ENCODE results near the gene NAT8L. TPM values are rescaled to one million over a fixed set of nuclear protein-coding genes. Genes with fewer than 3 reads are reported as not detected.

Gene NAT8L
- total and polyA plus RNA-seq, 2 of the 13 experiments (the other 11 are each of a cell fraction or from before 2014, with no cell fraction given): 2.2 to 3.3 TPM

DNA sequence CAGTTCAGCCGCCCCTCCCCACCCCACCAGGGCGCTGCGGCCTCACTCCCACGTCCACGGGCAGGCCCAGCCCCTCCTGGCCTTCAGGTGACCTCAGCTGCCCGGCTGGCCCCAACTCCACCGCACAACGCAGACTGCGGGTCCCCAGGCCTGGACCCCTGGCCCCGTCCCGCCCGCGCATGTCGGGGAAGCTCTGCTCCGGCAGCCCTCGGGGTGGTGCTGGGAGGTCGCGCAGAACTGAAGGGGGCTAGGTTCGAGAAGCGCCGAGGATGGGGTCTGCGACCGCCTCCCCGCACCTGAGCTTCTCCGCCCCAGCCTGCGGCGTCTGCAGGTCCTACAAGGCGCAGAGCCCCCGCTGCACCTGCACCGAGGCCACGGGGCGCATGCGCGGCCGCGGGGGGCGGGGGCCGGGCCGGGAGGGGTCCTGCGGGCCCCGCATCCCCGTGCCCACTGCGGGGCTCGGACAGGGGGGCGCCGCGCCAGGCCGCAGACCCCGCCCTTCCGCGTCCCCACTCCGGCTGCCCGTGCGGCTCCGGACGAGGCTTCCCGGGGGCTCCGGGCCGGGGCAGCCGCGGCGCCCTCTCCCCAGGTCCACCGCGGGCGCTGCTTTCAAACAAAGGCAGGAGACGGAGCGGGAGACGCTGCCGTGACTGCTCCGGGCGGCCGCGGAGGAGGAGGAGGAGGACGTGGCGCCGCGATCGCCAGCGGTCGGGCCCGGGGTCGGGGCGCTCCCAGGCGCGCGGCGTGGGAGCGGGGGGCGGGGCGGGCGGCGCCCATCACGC, 672 bp upstream of the NAT8L start (continued):
- TF ChIP-seq, protein P1, sequence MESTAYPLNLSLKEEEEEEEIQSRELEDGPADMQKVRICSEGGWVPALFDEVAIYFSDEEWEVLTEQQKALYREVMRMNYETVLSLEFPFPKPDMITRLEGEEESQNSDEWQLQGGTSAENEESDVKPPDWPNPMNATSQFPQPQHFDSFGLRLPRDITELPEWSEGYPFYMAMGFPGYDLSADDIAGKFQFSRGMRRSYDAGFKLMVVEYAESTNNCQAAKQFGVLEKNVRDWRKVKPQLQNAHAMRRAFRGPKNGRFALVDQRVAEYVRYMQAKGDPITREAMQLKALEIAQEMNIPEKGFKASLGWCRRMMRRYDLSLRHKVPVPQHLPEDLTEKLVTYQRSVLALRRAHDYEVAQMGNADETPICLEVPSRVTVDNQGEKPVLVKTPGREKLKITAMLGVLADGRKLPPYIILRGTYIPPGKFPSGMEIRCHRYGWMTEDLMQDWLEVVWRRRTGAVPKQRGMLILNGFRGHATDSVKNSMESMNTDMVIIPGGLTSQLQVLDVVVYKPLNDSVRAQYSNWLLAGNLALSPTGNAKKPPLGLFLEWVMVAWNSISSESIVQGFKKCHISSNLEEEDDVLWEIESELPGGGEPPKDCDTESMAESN (CRISPR knock-in tag; conservative IDR thresholded peaks at IDR 0.05): 0 out of 2 replicates have a peak, but pooled peaks have one; percentile 16
- TF ChIP-seq PHF8 (CRISPR knock-in tag; IDR thresholded peaks at IDR 0.05) (peak; percentile 34; the same call in 1 of the 2 replicates), MIXL1 (CRISPR knock-in tag; IDR thresholded peaks at IDR 0.05) (no peak), ZNF263 (CRISPR knock-in tag; IDR thresholded peaks at IDR 0.05) (0 out of 2 replicates have a peak, but pooled peaks have one; percentile 24), GABPB1 (CRISPR knock-in tag; IDR thresholded peaks at IDR 0.05) (peak; percentile 42; the same call in 1 of the 2 replicates), HNRNPLL (IDR thresholded peaks at IDR 0.05; ENCODE audit: low read depth, low read length, poor library complexity, severe bottlenecking) (peak; percentile 32), NBN (conservative IDR thresholded peaks at IDR 0.05) (no peak), SNRNP70 (IDR thresholded peaks at IDR 0.05; ENCODE audit: low read depth, low read length) (no peak), ZNF777 (CRISPR knock-in tag; IDR thresholded peaks at IDR 0.05) (peak; percentile 89), FOXJ3 (CRISPR knock-in tag; IDR thresholded peaks at IDR 0.05; ENCODE audit: borderline replicate concordance) (no peak), DPF2 (CRISPR knock-in tag; IDR thresholded peaks at IDR 0.05; ENCODE audit: borderline replicate concordance, low read depth) (no peak), FOSL1 (CRISPR knock-in tag; IDR thresholded peaks at IDR 0.05; ENCODE audit: borderline replicate concordance) (no peak), ARHGAP35 (CRISPR knock-in tag; IDR thresholded peaks at IDR 0.05; ENCODE audit: borderline replicate concordance) (no peak)
- TF ChIP-seq, protein P2, sequence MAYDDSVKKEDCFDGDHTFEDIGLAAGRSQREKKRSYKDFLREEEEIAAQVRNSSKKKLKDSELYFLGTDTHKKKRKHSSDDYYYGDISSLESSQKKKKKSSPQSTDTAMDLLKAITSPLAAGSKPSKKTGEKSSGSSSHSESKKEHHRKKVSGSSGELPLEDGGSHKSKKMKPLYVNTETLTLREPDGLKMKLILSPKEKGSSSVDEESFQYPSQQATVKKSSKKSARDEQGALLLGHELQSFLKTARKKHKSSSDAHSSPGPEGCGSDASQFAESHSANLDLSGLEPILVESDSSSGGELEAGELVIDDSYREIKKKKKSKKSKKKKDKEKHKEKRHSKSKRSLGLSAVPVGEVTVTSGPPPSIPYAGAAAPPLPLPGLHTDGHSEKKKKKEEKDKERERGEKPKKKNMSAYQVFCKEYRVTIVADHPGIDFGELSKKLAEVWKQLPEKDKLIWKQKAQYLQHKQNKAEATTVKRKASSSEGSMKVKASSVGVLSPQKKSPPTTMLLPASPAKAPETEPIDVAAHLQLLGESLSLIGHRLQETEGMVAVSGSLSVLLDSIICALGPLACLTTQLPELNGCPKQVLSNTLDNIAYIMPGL (CRISPR knock-in tag; IDR thresholded peaks at IDR 0.05; ENCODE audit: borderline replicate concordance in 1 of 2, low read depth in 1 of 2): no peak
- TF ChIP-seq, protein P3, sequence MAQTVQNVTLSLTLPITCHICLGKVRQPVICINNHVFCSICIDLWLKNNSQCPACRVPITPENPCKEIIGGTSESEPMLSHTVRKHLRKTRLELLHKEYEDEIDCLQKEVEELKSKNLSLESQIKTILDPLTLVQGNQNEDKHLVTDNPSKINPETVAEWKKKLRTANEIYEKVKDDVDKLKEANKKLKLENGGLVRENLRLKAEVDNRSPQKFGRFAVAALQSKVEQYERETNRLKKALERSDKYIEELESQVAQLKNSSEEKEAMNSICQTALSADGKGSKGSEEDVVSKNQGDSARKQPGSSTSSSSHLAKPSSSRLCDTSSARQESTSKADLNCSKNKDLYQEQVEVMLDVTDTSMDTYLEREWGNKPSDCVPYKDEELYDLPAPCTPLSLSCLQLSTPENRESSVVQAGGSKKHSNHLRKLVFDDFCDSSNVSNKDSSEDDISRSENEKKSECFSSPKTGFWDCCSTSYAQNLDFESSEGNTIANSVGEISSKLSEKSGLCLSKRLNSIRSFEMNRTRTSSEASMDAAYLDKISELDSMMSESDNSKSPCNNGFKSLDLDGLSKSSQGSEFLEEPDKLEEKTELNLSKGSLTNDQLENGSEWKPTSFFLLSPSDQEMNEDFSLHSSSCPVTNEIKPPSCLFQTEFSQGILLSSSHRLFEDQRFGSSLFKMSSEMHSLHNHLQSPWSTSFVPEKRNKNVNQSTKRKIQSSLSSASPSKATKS (CRISPR knock-in tag; IDR thresholded peaks at IDR 0.05): no peak
- TF ChIP-seq, protein P4, sequence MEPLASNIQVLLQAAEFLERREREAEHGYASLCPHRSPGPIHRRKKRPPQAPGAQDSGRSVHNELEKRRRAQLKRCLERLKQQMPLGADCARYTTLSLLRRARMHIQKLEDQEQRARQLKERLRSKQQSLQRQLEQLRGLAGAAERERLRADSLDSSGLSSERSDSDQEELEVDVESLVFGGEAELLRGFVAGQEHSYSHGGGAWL (CRISPR knock-in tag; IDR thresholded peaks at IDR 0.05): no peak
- TF ChIP-seq, protein P5, sequence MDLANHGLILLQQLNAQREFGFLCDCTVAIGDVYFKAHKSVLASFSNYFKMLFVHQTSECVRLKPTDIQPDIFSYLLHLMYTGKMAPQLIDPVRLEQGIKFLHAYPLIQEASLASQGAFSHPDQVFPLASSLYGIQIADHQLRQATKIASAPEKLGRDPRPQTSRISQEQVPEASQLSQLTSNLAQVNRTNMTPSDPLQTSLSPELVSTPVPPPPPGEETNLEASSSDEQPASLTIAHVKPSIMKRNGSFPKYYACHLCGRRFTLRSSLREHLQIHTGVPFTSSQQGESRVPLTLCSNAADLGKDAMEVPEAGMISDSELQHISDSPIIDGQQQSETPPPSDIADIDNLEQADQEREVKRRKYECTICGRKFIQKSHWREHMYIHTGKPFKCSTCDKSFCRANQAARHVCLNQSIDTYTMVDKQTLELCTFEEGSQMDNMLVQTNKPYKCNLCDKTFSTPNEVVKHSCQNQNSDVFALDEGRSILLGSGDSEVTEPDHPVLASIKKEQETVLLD (CRISPR knock-in tag; IDR thresholded peaks at IDR 0.05; ENCODE audit: low read depth): no peak
- TF ChIP-seq, protein P6, sequence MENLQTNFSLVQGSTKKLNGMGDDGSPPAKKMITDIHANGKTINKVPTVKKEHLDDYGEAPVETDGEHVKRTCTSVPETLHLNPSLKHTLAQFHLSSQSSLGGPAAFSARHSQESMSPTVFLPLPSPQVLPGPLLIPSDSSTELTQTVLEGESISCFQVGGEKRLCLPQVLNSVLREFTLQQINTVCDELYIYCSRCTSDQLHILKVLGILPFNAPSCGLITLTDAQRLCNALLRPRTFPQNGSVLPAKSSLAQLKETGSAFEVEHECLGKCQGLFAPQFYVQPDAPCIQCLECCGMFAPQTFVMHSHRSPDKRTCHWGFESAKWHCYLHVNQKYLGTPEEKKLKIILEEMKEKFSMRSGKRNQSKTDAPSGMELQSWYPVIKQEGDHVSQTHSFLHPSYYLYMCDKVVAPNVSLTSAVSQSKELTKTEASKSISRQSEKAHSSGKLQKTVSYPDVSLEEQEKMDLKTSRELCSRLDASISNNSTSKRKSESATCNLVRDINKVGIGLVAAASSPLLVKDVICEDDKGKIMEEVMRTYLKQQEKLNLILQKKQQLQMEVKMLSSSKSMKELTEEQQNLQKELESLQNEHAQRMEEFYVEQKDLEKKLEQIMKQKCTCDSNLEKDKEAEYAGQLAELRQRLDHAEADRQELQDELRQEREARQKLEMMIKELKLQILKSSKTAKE (CRISPR knock-in tag; IDR thresholded peaks at IDR 0.05; ENCODE audit: borderline replicate concordance): no peak
